SKM-1 (cell line): ENCODE data around the gene MAEA.
"Not testable (repeated sequence)": the region's sequence is repeated elsewhere in the genome, so short reads cannot be mapped to it uniquely, and the experiment has no call there.

Experiments used
- DNase-seq: peaks from one replicate; lab custom pipeline; 2025; ENCODE audit not compliant: unreplicated experiment; lab: John Stamatoyannopoulos, UW

The MAEA gene

GRCh38 chr4:1333256-1333655 lies 43.6 kb downstream of the MAEA start:
- no peak for DNase-seq

DNA sequence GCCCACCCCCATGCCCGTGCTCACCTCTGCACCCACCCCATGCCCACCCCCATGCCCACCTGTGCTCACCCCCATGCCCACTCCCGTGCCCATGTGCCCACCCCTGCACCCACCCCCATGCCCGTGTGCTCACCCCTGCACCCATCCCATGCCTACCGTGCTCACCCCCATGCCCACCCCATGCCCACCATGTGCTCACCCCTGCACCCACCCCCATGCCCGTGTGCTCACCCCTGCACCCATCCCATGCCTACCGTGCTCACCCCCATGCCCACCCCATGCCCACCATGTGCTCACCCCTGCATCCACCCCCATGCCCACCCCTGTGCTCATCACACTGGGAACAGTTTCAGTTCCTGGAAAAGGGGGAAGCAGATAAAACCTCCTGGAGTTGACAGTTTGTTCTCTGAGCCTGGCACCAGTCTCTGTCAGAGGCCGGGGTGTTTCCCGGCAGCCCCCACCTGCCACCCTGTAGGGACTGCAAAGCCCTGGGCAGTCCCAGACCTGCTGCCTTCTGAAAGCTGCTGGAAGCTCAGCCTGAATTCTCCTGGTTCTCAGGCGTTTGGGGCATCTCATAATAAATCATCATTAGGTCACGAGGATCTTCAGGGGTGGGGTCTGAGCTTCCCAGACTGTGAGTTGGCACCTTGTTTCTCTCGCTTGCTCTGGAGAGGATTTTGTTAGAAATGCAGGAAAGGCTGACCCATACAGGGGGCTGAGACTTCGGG lies 44.3 kb downstream of the MAEA start:
- not testable (repeated sequence) for DNase-seq

GRCh38 chr4:1334579-1334895 lies 44.8 kb downstream of the MAEA start:
- no peak for DNase-seq

- DNase-seq: not testable (repeated sequence)
These were observed 45.6 kb downstream of the MAEA start for GRCh38 chr4:1335193-1335883.

DNA sequence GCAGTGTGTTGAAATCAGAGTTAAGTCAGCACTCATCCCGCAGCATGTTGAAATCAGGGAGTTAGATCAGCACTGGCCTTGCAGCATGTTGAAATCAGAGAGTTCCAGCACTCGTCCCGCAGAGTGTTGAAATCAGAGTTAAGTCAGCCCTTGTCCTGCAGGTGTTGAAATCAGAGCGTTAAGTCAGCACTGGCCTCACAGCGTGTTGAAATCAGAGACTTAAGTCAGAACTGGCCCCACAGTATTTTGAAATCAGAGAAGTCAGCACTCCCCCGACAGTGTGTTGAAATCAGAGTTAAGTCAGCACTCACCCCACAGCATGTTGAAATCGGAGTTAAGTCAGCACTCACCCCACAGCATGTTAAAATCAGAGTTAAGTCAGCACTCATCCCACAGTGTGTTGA lies 46.4 kb downstream of the MAEA start:
- peak; percentile 51 for DNase-seq

GRCh38 chr4:1337376-1337831 lies 47.7 kb downstream of the MAEA start:
- DNase-seq: no peak

DNA sequence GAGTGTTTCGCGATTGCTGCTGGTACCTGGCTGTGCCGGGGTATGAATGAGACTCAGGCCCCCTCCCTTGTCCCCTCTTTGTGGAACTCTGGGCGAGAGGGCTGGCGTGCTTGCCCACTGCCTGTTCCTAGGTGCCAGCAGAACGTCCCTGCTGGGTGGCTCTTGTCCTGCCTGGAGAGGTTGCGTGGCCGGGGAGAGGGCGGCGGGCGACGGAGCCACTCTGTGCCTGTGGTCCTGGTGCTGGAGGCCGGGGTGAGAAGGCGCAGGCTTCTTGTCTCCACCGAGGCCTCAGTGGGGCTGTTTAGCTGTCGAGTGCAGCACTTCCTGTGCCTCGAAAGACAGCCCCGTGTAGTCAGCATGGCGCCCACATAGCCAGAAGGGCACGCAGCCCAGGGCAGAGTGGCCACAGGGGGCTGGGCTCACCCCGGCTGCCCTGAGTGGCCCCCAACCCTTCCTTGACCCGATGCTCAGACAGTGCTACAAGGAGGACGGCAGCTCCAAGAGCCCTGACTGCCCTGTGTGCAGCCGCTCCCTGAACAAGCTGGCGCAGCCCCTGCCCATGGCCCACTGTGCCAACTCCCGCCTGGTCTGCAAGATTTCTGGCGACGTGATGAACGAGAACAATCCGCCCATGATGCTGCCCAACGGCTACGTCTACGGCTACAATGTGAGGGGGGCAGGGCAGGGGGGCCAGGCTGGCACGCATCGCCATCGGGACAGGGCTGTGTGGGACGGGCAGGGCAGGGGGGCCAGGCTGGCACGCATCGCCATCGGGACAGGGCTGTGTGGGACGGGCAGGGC lies 48.5 kb downstream of the MAEA start:
- no peak for DNase-seq

- DNase-seq: no peak
These were observed 49.2 kb downstream of the MAEA start for GRCh38 chr4:1338752-1339414.

DNA sequence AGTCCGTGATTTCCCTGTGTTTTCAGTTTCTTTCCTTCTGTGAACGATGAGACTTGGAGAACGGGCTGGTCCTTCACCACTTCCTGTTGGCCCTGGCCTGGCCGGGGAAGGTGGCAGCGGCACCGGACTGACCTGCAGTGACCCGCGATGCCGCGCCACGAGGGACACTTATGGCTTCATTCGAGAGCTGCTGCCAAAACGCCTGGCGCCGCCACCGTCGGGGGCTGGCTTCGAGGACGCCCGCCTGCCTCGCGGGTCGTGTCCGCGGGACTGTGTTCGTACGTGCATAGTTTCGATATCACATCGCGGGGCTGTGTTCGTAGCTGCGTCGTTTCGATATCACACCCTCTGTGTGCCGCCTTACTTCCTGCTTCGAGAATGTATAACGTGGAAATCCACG lies 49.8 kb downstream of the MAEA start:
- no peak for DNase-seq

DNA sequence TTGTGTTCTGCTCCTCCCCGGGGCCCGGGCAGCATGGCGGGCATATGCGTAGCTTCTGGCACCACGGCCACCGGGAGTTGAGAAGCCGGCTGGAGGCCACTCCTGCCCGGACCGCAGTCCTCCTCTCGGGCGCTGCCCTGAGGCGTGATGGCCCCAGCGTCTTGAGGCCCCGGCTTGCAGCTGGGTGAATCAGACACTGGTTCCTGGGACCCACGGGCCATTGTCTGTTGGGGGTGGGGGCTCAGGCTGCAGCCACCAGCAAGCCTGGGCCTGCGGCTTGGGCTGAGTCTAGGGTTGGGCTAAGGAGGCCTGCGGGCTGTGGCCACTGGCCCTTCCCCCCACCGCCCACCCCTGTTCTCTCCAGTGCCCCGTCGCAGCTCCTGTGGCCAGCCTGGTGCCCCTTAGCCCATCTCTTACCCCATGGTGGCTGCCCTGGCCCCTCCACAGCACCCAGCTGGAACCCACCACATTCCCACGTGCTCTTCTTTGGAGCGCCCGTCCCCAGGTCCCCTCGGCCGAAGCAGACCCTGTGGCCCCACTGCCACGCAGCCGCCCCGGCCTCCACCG lies 50.6 kb downstream of the MAEA start:
- no peak for DNase-seq

DNA sequence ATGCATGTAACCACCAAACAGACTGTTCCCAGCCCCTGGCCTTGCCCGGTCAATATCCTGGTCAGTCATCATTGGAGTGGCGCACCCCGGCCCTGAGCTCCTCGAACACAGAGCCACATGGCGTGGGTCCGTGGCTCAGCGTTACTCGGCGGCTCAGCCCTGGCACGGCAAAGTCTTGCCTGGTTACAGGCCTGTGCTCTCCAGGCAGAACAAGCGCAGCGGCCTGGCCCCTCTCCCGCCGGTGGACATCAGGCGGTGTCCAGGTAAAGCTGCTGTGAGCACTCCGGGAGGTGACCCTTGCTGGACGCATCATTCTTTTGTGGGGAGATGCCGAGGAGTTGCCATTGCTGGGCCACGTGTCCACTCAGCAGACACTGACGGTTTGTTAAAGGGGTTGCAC lies 51.2 kb downstream of the MAEA start:
- no peak for DNase-seq

DNA sequence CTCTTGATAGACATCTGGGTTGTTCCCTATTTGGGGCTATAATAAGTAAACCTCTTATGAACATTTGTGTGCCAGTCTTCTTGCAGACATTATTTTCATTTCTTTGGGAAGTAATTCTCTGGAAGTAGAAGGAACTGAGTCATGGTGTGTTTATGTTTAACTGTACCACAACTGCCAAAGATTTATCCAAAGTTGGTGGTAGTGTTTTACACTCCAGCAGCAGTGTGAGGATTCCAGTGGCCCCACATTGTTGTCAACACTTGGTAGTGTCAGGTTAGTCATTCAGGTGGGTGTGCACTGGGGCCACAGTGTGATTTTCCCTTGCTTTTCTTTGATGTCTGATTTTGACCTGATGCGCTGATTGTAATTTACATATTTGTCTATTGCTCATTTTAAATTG lies 52.3 kb downstream of the MAEA start:
- DNase-seq: no peak

GRCh38 chr4:1344696-1345095 lies 55.0 kb downstream of the MAEA start:
- DNase-seq: no peak

DNA sequence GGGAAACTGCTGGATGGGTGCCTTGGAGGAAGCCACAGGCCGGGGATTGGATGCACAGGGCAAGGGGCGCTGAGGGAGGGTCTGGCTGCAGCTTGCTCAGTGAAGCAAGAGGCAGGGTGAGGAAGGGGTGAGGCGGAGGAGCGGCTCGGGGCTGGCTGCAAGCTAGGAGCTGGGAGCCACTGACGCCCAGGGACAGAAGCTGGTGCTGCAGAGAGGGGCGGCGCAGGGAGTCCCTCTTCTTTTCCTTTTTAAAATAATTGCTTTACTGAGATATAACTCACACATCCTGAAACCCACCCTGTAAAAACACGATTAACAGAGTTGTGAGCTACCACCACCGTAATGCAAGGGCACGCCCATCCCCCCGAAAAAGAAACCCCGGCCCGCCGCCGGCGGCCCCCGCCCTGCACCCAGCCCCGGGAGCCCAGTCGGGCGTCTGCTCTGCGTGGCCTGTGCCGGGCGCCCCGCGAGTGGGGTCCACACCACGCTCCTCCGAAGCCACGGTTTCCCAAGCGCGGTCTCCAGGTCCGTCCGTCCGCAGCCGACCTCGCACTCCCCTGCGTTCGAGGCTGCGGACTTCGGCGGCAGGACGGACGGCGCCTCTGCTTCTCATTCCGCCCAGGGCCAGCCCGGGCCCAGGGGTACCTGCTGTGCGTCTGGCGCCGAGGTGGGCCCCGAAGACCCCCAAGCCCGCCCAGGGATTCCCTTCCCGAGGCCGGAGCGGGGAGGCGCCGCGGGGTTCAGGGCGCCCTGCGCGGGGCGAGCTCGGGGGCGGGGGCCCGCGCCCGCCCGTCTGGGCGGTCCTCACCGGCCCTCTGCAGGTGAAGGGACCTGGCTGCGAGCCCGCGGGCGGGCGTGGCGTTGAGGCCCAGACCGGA lies 56.5 kb downstream of the MAEA start:
- no peak for DNase-seq

DNA sequence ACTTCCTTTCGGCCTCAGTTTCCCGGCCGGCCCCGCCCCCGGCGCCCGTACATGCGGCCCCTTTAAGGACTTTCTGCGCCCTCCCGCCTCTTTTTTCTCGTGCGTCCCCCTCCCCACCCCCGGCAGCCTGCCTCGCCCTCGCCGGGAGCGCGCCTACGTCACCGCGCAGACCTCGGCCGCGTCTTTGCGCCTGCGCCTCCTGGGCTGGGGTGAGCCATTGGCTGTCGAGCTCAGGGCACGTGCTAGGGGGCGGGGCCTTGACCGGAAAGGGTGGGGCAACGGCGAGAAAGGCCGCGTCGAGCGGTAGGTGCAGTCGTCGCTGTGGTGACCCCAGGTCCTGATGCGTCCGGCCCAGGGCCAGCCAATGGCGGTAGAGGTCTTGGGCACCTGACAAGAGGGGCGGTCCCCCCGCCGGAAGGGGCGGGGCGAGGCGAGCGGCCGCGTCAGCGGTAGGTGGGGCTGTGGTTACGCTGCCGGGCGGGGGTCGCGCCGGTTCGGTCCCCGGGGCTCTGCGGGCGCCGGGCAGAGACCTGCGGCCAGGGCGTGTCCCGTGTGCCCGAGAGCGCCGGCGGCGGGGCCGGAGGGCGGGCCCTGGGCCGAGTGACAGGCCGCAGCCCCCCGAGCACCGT lies 57.2 kb downstream of the MAEA start, which contains the start of gene UVSSA:
TSS of gene UVSSA (plus strand) at position 428 of the 629 bp plus-strand sequence. CDS start 884 bp downstream, outside the sequence.
- DNase-seq: peak; percentile 100

DNA sequence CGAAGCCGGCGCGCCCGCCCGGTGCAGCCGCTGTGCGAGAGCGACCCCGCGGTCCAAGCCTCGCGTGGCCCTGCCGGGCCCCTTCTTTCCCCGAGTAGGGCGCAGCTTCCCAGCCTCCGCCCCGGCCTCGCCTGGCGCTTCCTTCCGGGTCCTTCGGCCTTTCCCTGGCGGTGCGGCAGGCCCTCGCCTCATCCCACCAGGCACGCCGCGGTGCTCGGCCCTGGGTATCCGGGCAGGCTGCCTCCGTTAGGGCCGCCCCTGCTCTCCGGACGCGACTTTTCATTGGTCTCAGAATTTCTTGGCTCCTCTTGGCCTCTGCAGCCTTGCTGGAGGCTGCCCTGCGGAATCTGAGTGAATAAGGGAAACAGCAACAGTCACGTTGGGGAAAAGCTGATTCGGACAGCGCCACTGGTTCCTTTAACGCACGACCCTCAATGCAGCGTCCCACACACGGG lies 57.7 kb downstream of the MAEA start:
- DNase-seq: peak; percentile 28

DNA sequence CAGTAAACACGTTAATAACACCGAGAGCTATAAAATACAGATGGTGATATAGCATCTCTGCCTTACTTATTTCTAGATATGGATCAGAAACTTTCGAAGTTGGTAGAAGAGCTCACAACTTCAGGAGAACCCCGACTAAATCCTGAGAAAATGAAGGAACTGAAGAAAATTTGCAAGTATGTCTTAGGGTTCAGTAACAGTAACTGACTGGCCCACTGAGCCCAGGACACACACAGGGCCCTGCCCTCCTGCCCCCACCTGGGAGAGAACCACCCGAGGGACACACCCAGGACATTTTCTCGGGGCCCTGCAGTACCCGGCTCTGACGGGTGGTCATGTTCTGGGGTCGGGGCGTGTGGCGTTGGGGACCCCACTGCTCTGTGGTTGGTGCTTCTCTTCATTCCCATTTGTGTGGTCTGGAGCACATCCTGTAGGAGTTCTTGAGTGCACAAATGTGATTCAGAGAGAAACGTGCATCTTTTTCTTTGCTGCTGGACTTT lies 58.4 kb downstream of the MAEA start:
- no peak for DNase-seq

- DNase-seq: no peak
These were observed 59.1 kb downstream of the MAEA start for GRCh38 chr4:1348746-1349145.
